Cardiac fibroblast (primary cell): Measurements from ENCODE around the gene NLGN4Y.

Experiments
- DNase-seq, 2 donors: peaks; one replicate each; pipeline versions ENCODE4 v3.0.0 to v3.0.0-alpha.2; 2010; ENCODE audit warnings: low read depth in 2 of 2
- H3K4me3 ChIP-seq, 2 donors: replicated peaks in 1 of 2; 1 replicate in 1 of 2; 2 replicates in 1 of 2; pipeline ENCODE4 v1.5.1; 2011; ENCODE audit warnings: low read depth in 2 of 2, low read length in 2 of 2, mild to moderate bottlenecking in 2 of 2, moderate library complexity in 1 of 2
- CTCF ChIP-seq: IDR thresholded peaks from one replicate; pipeline ENCODE4 v1.5.1; 2011; ENCODE audit warnings: low read depth, mild to moderate bottlenecking, low read length, inconsistent platforms

Gene NLGN4Y

GRCh38 chrY:14601372-14601771, 77.0 kb downstream of the NLGN4Y start:
- no peak for DNase-seq
- TF ChIP-seq CTCF = no peak
- no peak overlapping the region for H3K4me3 ChIP-seq

- no peak for TF ChIP-seq CTCF
- no peak for DNase-seq
- H3K4me3 ChIP-seq = no peak overlapping the region
Observed at GRCh38 chrY:14617625-14618024, 93.3 kb downstream of the NLGN4Y start.

- no peak for TF ChIP-seq CTCF
- peak in 1 of 2 donors; percentile 9 for DNase-seq
- H3K4me3 ChIP-seq = no peak overlapping the region
Observed at GRCh38 chrY:14618513-14618912, 94.2 kb downstream of the NLGN4Y start.

- no peak overlapping the region for H3K4me3 ChIP-seq
- no peak for TF ChIP-seq CTCF
- DNase-seq = no peak
Observed at GRCh38 chrY:14628208-14628607, 103.9 kb downstream of the NLGN4Y start.

- DNase-seq = peak in 1 of 2 donors; percentile 2
- TF ChIP-seq CTCF = no peak
Observed at GRCh38 chrY:14631676-14632075, 107.3 kb downstream of the NLGN4Y start.

GRCh38 chrY:14633718-14634117, 109.4 kb downstream of the NLGN4Y start:
- no peak for TF ChIP-seq CTCF
- H3K4me3 ChIP-seq = no peak overlapping the region
- no peak for DNase-seq

More at GRCh38 chrY:14631676-14632075, 107.3 kb downstream of the NLGN4Y start:
- H3K4me3 ChIP-seq = no peak overlapping the region

GRCh38 chrY:14634954-14635353, 110.6 kb downstream of the NLGN4Y start:
- no peak overlapping the region for H3K4me3 ChIP-seq
- DNase-seq = no peak

More at GRCh38 chrY:14634954-14635353, 110.6 kb downstream of the NLGN4Y start:
- TF ChIP-seq CTCF = no peak
